HCT116 (cell line): ENCODE measurements around the gene RAMP3. TPM values are rescaled to one million over a fixed set of nuclear protein-coding genes. Genes with fewer than 3 reads are reported as not detected.

Experiments
- ATAC-seq: fragments of 200-7000 bp; cut with Tn5 transposase; 2 replicates; pipeline ENCODE4 v1.9.1; 2020; ENCODE audit warnings: mild to moderate bottlenecking, moderate library complexity
- BruUV-seq: library from RNA; stranded (reverse); fragments of 400-500 nt; replicated peaks from 2 replicates; lab custom pipeline; 2021; lab: Mats Ljungman, UMichigan
- CTCF ChIA-PET: fragments of 300-600 bp; sonication (Branson Sonifier 250); formaldehyde crosslinking; loops from one replicate; lab custom pipeline; 2021; ENCODE audit warnings: antibody characterized with exemption; lab: Charles Lee
- POLR2A ChIA-PET: fragments of 300-600, 350-600 bp; sonication (Branson Sonifier 250); formaldehyde crosslinking; loops from one replicate; lab custom pipeline; 2021; ENCODE audit warnings: antibody characterized with exemption; lab: Charles Lee
- RAD21 ChIA-PET, 2 experiments: fragments of 300-600 bp; sonication (Branson Sonifier 250); formaldehyde crosslinking; loops; one replicate each; lab custom pipeline; 2023; ENCODE audit warnings: low total read pairs in 2 of 2; ENCODE audit not compliant: uncharacterized antibody in 2 of 2, unreplicated experiment in 2 of 2, low non-redundant PET in 1 of 2; lab: Charles Lee
- DNase-seq: peaks from one replicate; pipeline ENCODE4 v3.0.0-alpha.2; 2010; ENCODE audit warnings: low read depth, low spot score
- H2AFZ ChIP-seq: fragments of 200-600 bp; shearing (Covaris generic), sonication (generic); 2 replicates; pipeline ENCODE4 v1.6.1; 2017; ENCODE audit warnings: low read depth, mixed run types, mixed read lengths, antibody characterized with exemption, low read length; ENCODE audit not compliant: poor library complexity, severe bottlenecking
- H3K27ac ChIP-seq: 2 replicates; pipeline ENCODE4 v1.5.1; 2012; ENCODE audit warnings: low read depth, low read length
- H3K27me3 ChIP-seq: fragments of 200-600 bp; sonication (generic); 2 replicates; pipeline ENCODE4 v1.6.1; 2016; ENCODE audit warnings: mixed run types, low read length, mixed read lengths; ENCODE audit not compliant: insufficient read depth
- H3K36me3 ChIP-seq, 2 experiments: fragments of 200-500 bp in 1 of 2; fragments of 200-600 bp in 1 of 2; sonication (Bioruptor generic) in 1 of 2; sonication (generic) in 1 of 2; 2 replicates each; pipeline versions ENCODE4 v1.5.1 to v1.6.1; 2014 to 2016; ENCODE audit warnings: low read length in 2 of 2, inconsistent platforms in 1 of 2, mixed read lengths in 1 of 2, mixed run types in 1 of 2; ENCODE audit not compliant: insufficient read depth in 2 of 2, control insufficient read depth in 1 of 2
- H3K4me1 ChIP-seq, 2 experiments: fragments of 200-600 bp in 1 of 2; sonication (generic) in 1 of 2; 2 replicates each; pipeline versions ENCODE4 v1.5.1 to v1.6.1; 2012 to 2017; ENCODE audit warnings: low read length in 2 of 2, inconsistent platforms in 1 of 2, mild to moderate bottlenecking in 1 of 2, mixed read lengths in 1 of 2, mixed run types in 1 of 2, moderate library complexity in 1 of 2; ENCODE audit not compliant: insufficient read depth in 2 of 2, control insufficient read depth in 1 of 2
- H3K4me2 ChIP-seq: fragments of 200-600 bp; sonication (generic); 2 replicates; pipeline ENCODE4 v1.6.1; 2017; ENCODE audit warnings: mixed run types, low read length, mixed read lengths
- H3K4me3 ChIP-seq, 2 experiments: fragments of 200-600 bp in 1 of 2; sonication (generic) in 1 of 2; replicated peaks in 1 of 2; 2 replicates each; pipeline ENCODE4 v1.5.1; 2011 to 2016; ENCODE audit warnings: low read length in 2 of 2, control low read depth in 1 of 2, low read depth in 1 of 2, mild to moderate bottlenecking in 1 of 2, mixed read lengths in 1 of 2, mixed run types in 1 of 2
- H3K79me2 ChIP-seq: fragments of 200-600 bp; sonication (generic); 2 replicates; pipeline ENCODE4 v1.6.1; 2017; ENCODE audit warnings: mild to moderate bottlenecking, mixed run types, low read length, moderate library complexity, mixed read lengths; ENCODE audit not compliant: insufficient read depth
- H3K9ac ChIP-seq: fragments of 200-600 bp; sonication (generic); 2 replicates; pipeline ENCODE4 v1.6.1; 2016; ENCODE audit warnings: low read length, mixed read lengths
- H3K9me2 ChIP-seq: fragments of 200-600 bp; sonication (generic), shearing (Covaris generic); 2 replicates; pipeline ENCODE4 v1.6.1; 2017; ENCODE audit warnings: mixed run types, mild to moderate bottlenecking, moderate library complexity; ENCODE audit not compliant: insufficient read depth
- H3K9me3 ChIP-seq, 2 experiments: fragments of 200-500 bp in 1 of 2; fragments of 200-600 bp in 1 of 2; sonication (Bioruptor generic) in 1 of 2; sonication (generic) in 1 of 2; 2 replicates each; pipeline ENCODE4 v1.6.1; 2014 to 2017; ENCODE audit warnings: low read length in 2 of 2, mixed read lengths in 2 of 2, inconsistent platforms in 1 of 2, low read depth in 1 of 2, mild to moderate bottlenecking in 1 of 2, mixed run types in 1 of 2, moderate library complexity in 1 of 2; ENCODE audit not compliant: control insufficient read depth in 1 of 2, insufficient read depth in 1 of 2
- H4K20me1 ChIP-seq: fragments of 200-600 bp; sonication (generic), shearing (Covaris generic); 2 replicates; pipeline ENCODE4 v1.6.1; 2017; ENCODE audit warnings: mixed run types, mild to moderate bottlenecking, moderate library complexity; ENCODE audit not compliant: insufficient read depth
- ATF3 ChIP-seq: IDR thresholded peaks from 2 replicates; pipeline ENCODE4 v1.6.1; 2012
- CBX3 ChIP-seq: IDR thresholded peaks from 2 replicates; pipeline ENCODE4 v1.6.1; 2012; ENCODE audit warnings: low read depth
- CTCF ChIP-seq, 3 experiments: fragments of 200-600 bp in 1 of 3; sonication (generic) in 1 of 3; IDR thresholded peaks in 2 of 3; conservative IDR thresholded peaks in 1 of 3; 2 replicates each; pipeline ENCODE4 v1.5.1; 2012 to 2017; ENCODE audit warnings: low read depth in 2 of 3, low read length in 2 of 3, antibody characterized with exemption in 1 of 3, borderline replicate concordance in 1 of 3, control low read depth in 1 of 3, mild to moderate bottlenecking in 1 of 3, mixed read lengths in 1 of 3, mixed run types in 1 of 3, moderate library complexity in 1 of 3; ENCODE audit not compliant: insufficient read depth in 1 of 3
- EGR1 ChIP-seq: IDR thresholded peaks from 2 replicates; pipeline ENCODE4 v1.6.1; 2012; ENCODE audit warnings: low read depth
- FOSL1 ChIP-seq: IDR thresholded peaks from 2 replicates; pipeline ENCODE4 v1.6.1; 2012; ENCODE audit warnings: low read depth
- MAX ChIP-seq: IDR thresholded peaks from 2 replicates; pipeline ENCODE4 v1.6.1; 2012
- POLR2A ChIP-seq: IDR thresholded peaks from 2 replicates; pipeline ENCODE4 v1.7.0; 2011; ENCODE audit warnings: borderline replicate concordance; ENCODE audit not compliant: insufficient read depth, insufficient read length; ENCODE audit errors: extremely low read depth
- POLR2AphosphoS5 ChIP-seq: IDR thresholded peaks from 2 replicates; pipeline ENCODE4 v1.6.1; 2011; ENCODE audit warnings: mild to moderate bottlenecking, low read depth, low read length, moderate library complexity
- RAD21 ChIP-seq: IDR thresholded peaks from 2 replicates; pipeline ENCODE4 v1.6.1; 2012; ENCODE audit warnings: low read depth, mild to moderate bottlenecking
- REST ChIP-seq: IDR thresholded peaks from 2 replicates; pipeline ENCODE4 v1.6.1; 2012; ENCODE audit warnings: low read depth
- SIN3A ChIP-seq: IDR thresholded peaks from 2 replicates; pipeline ENCODE4 v1.6.1; 2012; ENCODE audit warnings: low read depth
- TCF7L2 ChIP-seq: IDR thresholded peaks from 2 replicates; pipeline ENCODE4 v1.7.0; 2011; ENCODE audit warnings: borderline replicate concordance, inconsistent platforms; ENCODE audit not compliant: insufficient read depth, insufficient read length; ENCODE audit errors: extremely low read depth
- YY1 ChIP-seq: IDR thresholded peaks from 2 replicates; pipeline ENCODE4 v1.6.1; 2011; ENCODE audit warnings: low read length, low read depth, moderate library complexity, mild to moderate bottlenecking; ENCODE audit not compliant: insufficient replicate concordance; ENCODE audit errors: extremely low read depth
- intact Hi-C: fragments of 100-400 bp; cut with micrococcal nuclease; formaldehyde crosslinking; loops from 2 replicates; pipeline ENCODE4 v1.10.0; 2022
- total RNA-seq: library from RNA; stranded (reverse); gene quantifications from one replicate; pipeline ENCODE4 v1.2.1, GENCODE V29; 2021; ENCODE audit not compliant: unreplicated experiment

RAMP3 gene
- total RNA-seq, 1 experiment from 2014 or later = not detected

GRCh38 chr7:45183711-45184210 is 26.2 kb downstream of the RAMP3 start:
- no peak overlapping the region for H3K4me3 ChIP-seq
- TF ChIP-seq MAX (no peak), EGR1 (no peak), POLR2A (no peak), ATF3 (no peak), POLR2AphosphoS5 (no peak), TCF7L2 (no peak), CTCF (IDR thresholded peaks at IDR 0.05 in 2 of 3, conservative IDR thresholded peaks at IDR 0.05 in 1 of 3; ENCODE audit: borderline replicate concordance in 1 of 3, insufficient read depth in 1 of 3, low read depth in 2 of 3, low read length in 2 of 3) (no peak), REST (no peak), SIN3A (no peak), CBX3 (no peak), YY1 (no peak), FOSL1 (no peak), RAD21 (no peak)
- TF ChIP-seq, all 23 proteins: peak for 0
- Histone ChIP-seq H3K9ac (no peak overlapping the region), H3K9me2 (no peaks in the 10 kb centered on the region), H3K9me3 (no peaks in the 10 kb centered on the region), H3K4me2 (no peak overlapping the region), H3K79me2 (no peaks in the 10 kb centered on the region), H4K20me1 (no peaks in the 10 kb centered on the region), H3K36me3 (no peaks in the 10 kb centered on the region), H3K4me1 (no peaks in the 10 kb centered on the region), H3K27me3 (peaks cover 9% of the 10 kb centered on the region; the same call in 1 of the 2 replicates), H3K27ac (no peak overlapping the region), H2AFZ (no peak overlapping the region)
- ChIA-PET RAD21 (no interaction called here), CTCF (no interaction called here), POLR2A (no interaction called here)
- ATAC-seq (no peak), DNase-seq (no peak)
- no TSS peak for BruUV-seq
- intact Hi-C loops = no loop called here
